Trophoblast cell (in vitro differentiated cells and primary cell): ENCODE measurements around the gene TPRX2.
A peak's percentile ranks its signal among the peaks of the same experiment; 100 is the strongest.

ENCODE experiments used
- DNase-seq, 2 donors: peaks; one replicate each; pipeline ENCODE4 v3.0.0-alpha.2; 2016
- H2AFZ ChIP-seq: 2 replicates; pipeline ENCODE4 v1.6.1; 2013; ENCODE audit warnings: low read length, moderate library complexity, mild to moderate bottlenecking; ENCODE audit not compliant: insufficient read depth, poor library complexity
- H2AK5ac ChIP-seq: 2 replicates; pipeline ENCODE4 v1.6.1; 2013; ENCODE audit warnings: mild to moderate bottlenecking, low read length
- H2BK120ac ChIP-seq: 2 replicates; pipeline ENCODE4 v1.6.1; 2013; ENCODE audit warnings: low read length, mild to moderate bottlenecking, moderate library complexity; ENCODE audit not compliant: insufficient read depth, poor library complexity
- H2BK12ac ChIP-seq: 2 replicates; pipeline ENCODE4 v1.6.1; 2013; ENCODE audit warnings: mild to moderate bottlenecking, low read length, moderate library complexity
- H2BK5ac ChIP-seq: 2 replicates; pipeline ENCODE4 v1.6.1; 2013; ENCODE audit warnings: low read length, low read depth, moderate library complexity, mild to moderate bottlenecking; ENCODE audit not compliant: poor library complexity
- H3K14ac ChIP-seq: 2 replicates; pipeline ENCODE4 v1.6.1; 2013; ENCODE audit warnings: mild to moderate bottlenecking, low read length
- H3K18ac ChIP-seq: 2 replicates; pipeline ENCODE4 v1.6.1; 2013; ENCODE audit warnings: mild to moderate bottlenecking, low read length
- H3K23ac ChIP-seq: 2 replicates; pipeline ENCODE4 v1.6.1; 2013; ENCODE audit warnings: low read length
- H3K27ac ChIP-seq: 2 replicates; pipeline ENCODE4 v1.5.1; 2013; ENCODE audit warnings: low read depth, mild to moderate bottlenecking, inconsistent platforms, low read length, moderate library complexity
- H3K27me3 ChIP-seq: 2 replicates; pipeline ENCODE4 v1.6.1; 2013; ENCODE audit warnings: inconsistent platforms, mild to moderate bottlenecking, low read length, moderate library complexity; ENCODE audit not compliant: insufficient read depth
- H3K36me3 ChIP-seq, 2 experiments: 1 replicate in 1 of 2; 2 replicates in 1 of 2; pipeline ENCODE4 v1.6.1; 2013; ENCODE audit warnings: low read length in 2 of 2, mild to moderate bottlenecking in 2 of 2, moderate library complexity in 1 of 2; ENCODE audit not compliant: insufficient read depth in 2 of 2, control insufficient read depth in 1 of 2
- H3K4ac ChIP-seq: 2 replicates; pipeline ENCODE4 v1.6.1; 2013; ENCODE audit warnings: low read depth, mild to moderate bottlenecking, low read length, moderate library complexity
- H3K4me1 ChIP-seq, 2 experiments: 1 replicate in 1 of 2; 2 replicates in 1 of 2; pipeline ENCODE4 v1.6.1; 2013; ENCODE audit warnings: low read length in 2 of 2, mild to moderate bottlenecking in 2 of 2, moderate library complexity in 1 of 2; ENCODE audit not compliant: insufficient read depth in 2 of 2, control insufficient read depth in 1 of 2
- H3K4me2 ChIP-seq: 2 replicates; pipeline ENCODE4 v1.6.1; 2013; ENCODE audit warnings: inconsistent platforms, mild to moderate bottlenecking, low read length, moderate library complexity
- H3K4me3 ChIP-seq: 2 replicates; pipeline ENCODE4 v1.5.1; 2013; ENCODE audit warnings: mild to moderate bottlenecking, low read depth, low read length, inconsistent platforms
- H3K79me1 ChIP-seq: one replicate; pipeline ENCODE4 v1.6.1; 2013; ENCODE audit warnings: low read length
- H3K79me2 ChIP-seq: 2 replicates; pipeline ENCODE4 v1.6.1; 2013; ENCODE audit warnings: low read length, mild to moderate bottlenecking; ENCODE audit not compliant: control insufficient read depth, insufficient read depth, poor library complexity
- H3K9ac ChIP-seq: 2 replicates; pipeline ENCODE4 v1.6.1; 2013; ENCODE audit warnings: mild to moderate bottlenecking, low read length
- H3K9me3 ChIP-seq: 2 replicates; pipeline ENCODE4 v1.6.1; 2013; ENCODE audit warnings: low read depth, mild to moderate bottlenecking, control low read depth, inconsistent platforms, low read length; ENCODE audit not compliant: insufficient read depth
- H4K12ac ChIP-seq: 2 replicates; pipeline ENCODE4 v1.6.1; 2013; ENCODE audit warnings: low read depth, mild to moderate bottlenecking, low read length, moderate library complexity
- H4K8ac ChIP-seq: 2 replicates; pipeline ENCODE4 v1.6.1; 2013; ENCODE audit warnings: low read depth, mild to moderate bottlenecking, low read length, moderate library complexity
- H4K91ac ChIP-seq: one replicate; pipeline ENCODE4 v1.6.1; 2013; ENCODE audit warnings: low read depth, mild to moderate bottlenecking, low read length, moderate library complexity
- WGBS: extraction: QIAGEN DNeasy Blood & Tissue Kit; methylation state at CpG from one replicate; pipeline ENCODE4 v1.1.7; 2013; ENCODE audit warnings: missing lambda C conversion rate; ENCODE audit not compliant: insufficient read length, insufficient coverage; ENCODE audit errors: extremely low coverage; 5-methylcytosine and 5-hydroxymethylcytosine counted together

TPRX2 gene

DNA sequence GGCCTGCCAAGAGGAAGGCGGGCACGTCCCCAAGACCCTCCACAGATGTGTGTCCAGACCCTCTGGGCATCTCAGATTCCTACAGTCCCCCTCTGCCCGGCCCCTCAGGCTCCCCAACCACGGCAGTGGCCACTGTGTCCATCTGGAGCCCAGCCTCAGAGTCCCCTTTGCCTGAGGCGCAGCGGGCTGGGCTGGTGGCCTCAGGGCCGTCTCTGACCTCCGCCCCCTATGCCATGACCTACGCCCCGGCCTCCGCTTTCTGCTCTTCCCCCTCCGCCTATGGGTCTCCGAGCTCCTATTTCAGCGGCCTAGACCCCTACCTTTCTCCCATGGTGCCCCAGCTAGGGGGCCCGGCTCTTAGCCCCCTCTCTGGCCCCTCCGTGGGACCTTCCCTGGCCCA lies 19.6 kb upstream of the TPRX2 start:
- no peak overlapping the region for H3K27ac ChIP-seq
- no peaks in the 10 kb centered on the region for H3K79me2 ChIP-seq
- no peaks in the 10 kb centered on the region for H3K4me1 ChIP-seq
- no peak overlapping the region for H2AK5ac ChIP-seq
- no peak overlapping the region for H3K14ac ChIP-seq
- H2BK120ac ChIP-seq = no peak overlapping the region
- H3K36me3 ChIP-seq = no peaks in the 10 kb centered on the region
- H2AFZ ChIP-seq = no peak overlapping the region
- H3K4ac ChIP-seq = no peak overlapping the region
- H3K23ac ChIP-seq = no peak overlapping the region
- H2BK12ac ChIP-seq = no peak overlapping the region
- no peaks in the 10 kb centered on the region for H3K9me3 ChIP-seq
- H4K8ac ChIP-seq = no peak overlapping the region
- H3K9ac ChIP-seq = no peak overlapping the region
- no peak overlapping the region for H4K91ac ChIP-seq
- H2BK5ac ChIP-seq = no peak overlapping the region
- no peak overlapping the region for H3K4me3 ChIP-seq
- no peaks in the 10 kb centered on the region for H3K27me3 ChIP-seq
- no CpG with 5 or more reads among the region's 16 CpGs for WGBS
- H3K79me1 ChIP-seq = no peaks in the 10 kb centered on the region
- no peak for DNase-seq
- H4K12ac ChIP-seq = no peak overlapping the region
- no peak overlapping the region for H3K18ac ChIP-seq
- H3K4me2 ChIP-seq = no peak overlapping the region

DNA sequence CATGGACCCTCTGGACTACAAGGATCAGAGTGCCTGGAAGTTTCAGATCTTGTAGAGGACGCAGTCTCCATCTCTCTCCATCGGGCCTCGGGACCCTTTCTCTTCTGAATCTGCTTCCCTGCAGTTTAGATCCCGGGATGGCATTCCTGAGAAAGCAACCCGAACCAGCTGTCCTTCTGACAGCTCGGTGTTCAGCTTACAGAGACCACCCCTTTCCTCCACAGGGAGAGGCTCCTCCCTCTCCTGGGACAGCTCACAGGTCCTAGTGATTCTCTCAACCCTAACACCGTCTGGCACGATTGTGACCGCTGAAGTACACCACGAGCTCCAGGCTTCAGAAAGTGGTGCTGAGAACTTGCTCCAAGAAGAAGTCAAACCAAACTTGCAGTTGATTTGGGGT lies 19.1 kb upstream of the TPRX2 start:
- Histone ChIP-seq H3K27ac (no peak overlapping the region), H3K9ac (no peak overlapping the region), H4K91ac (no peak overlapping the region), H3K14ac (no peak overlapping the region), H2AFZ (no peak overlapping the region), H3K4me1 (no peaks in the 10 kb centered on the region), H3K79me1 (no peaks in the 10 kb centered on the region), H3K4me2 (no peak overlapping the region), H2AK5ac (no peak overlapping the region), H3K18ac (no peak overlapping the region), H2BK5ac (no peak overlapping the region), H3K4me3 (no peak overlapping the region), H3K4ac (no peak overlapping the region), H3K27me3 (no peaks in the 10 kb centered on the region), H2BK12ac (no peak overlapping the region), H3K36me3 (no peaks in the 10 kb centered on the region), H4K8ac (no peak overlapping the region), H3K79me2 (no peaks in the 10 kb centered on the region), H3K23ac (no peak overlapping the region), H4K12ac (no peak overlapping the region), H3K9me3 (no peaks in the 10 kb centered on the region), H2BK120ac (no peak overlapping the region)
- DNase-seq = no peak
- no CpG with 5 or more reads among the region's 10 CpGs for whole genome bisulfite sequencing

DNA sequence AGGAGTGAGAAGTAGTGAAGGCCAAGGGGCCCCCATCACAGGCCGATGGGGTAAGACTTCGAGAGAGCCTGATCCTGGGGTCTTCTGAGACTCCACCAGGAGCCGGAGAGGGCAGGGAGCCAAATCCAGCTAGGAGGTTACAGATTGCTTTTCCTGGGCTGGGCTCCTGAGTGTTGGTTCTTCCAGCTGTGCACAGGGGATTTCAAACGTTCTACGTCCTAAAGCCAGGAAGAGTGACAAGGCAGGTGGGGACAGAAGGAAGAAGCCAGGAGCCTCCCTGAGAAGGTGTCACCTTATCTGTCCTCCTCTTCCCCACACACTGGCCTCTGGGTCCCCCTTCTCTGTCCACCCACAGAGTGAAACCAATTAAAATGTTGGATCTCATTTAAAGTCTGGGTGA lies 16.1 kb upstream of the TPRX2 start:
- WGBS = no CpG with 5 or more reads among the region's 5 CpGs
- H3K23ac ChIP-seq = no peak overlapping the region
- no peak overlapping the region for H2AK5ac ChIP-seq
- no peaks in the 10 kb centered on the region for H3K27me3 ChIP-seq
- H2BK12ac ChIP-seq = no peak overlapping the region
- DNase-seq = no peak
- no peaks in the 10 kb centered on the region for H3K4me1 ChIP-seq
- H3K36me3 ChIP-seq = no peaks in the 10 kb centered on the region
- no peak overlapping the region for H3K4me2 ChIP-seq
- H4K91ac ChIP-seq = no peak overlapping the region
- H2BK5ac ChIP-seq = no peak overlapping the region
- H3K18ac ChIP-seq = no peak overlapping the region
- no peak overlapping the region for H3K9ac ChIP-seq
- no peaks in the 10 kb centered on the region for H3K79me2 ChIP-seq
- no peak overlapping the region for H2AFZ ChIP-seq
- H3K4ac ChIP-seq = no peak overlapping the region
- H3K14ac ChIP-seq = no peak overlapping the region
- no peaks in the 10 kb centered on the region for H3K9me3 ChIP-seq
- H2BK120ac ChIP-seq = no peak overlapping the region
- H4K12ac ChIP-seq = no peak overlapping the region
- H3K79me1 ChIP-seq = no peaks in the 10 kb centered on the region
- no peak overlapping the region for H4K8ac ChIP-seq
- no peak overlapping the region for H3K4me3 ChIP-seq
- no peak overlapping the region for H3K27ac ChIP-seq

DNA sequence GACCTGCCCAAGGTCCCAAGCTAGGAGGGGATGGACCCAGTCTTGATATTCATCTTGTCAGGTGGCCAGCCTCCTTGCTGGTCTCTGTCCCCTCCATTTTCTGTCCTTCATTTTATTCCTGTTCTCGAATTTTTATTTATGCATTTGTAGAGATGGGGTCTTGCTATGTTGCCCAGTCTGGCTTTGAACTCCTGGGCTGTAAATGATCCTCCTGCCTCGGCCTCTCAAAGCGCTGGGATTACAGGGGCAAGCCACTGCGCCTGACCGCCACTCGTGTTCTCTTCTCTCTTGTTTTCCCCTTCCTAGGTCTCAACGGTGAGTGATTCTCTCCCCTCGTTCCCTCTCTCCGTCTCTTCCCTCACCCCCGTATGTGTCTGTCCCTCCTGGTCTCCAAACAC lies 10.6 kb upstream of the TPRX2 start:
- Histone ChIP-seq H3K14ac (no peak overlapping the region), H2BK120ac (no peak overlapping the region), H2AFZ (no peak overlapping the region), H3K9me3 (no peaks in the 10 kb centered on the region), H3K18ac (no peak overlapping the region), H3K4me3 (peak overlapping the region; percentile 18), H4K12ac (no peak overlapping the region), H3K36me3 (no peaks in the 10 kb centered on the region), H3K27me3 (no peaks in the 10 kb centered on the region), H3K4me1 (peaks cover 7% of the 10 kb centered on the region in 2 experiments), H3K79me2 (no peaks in the 10 kb centered on the region), H3K4me2 (peak overlapping the region; percentile 54), H3K9ac (no peak overlapping the region), H3K79me1 (no peaks in the 10 kb centered on the region), H3K27ac (no peak overlapping the region), H2BK5ac (no peak overlapping the region), H2BK12ac (no peak overlapping the region), H4K8ac (no peak overlapping the region), H3K4ac (no peak overlapping the region), H4K91ac (no peak overlapping the region), H2AK5ac (no peak overlapping the region), H3K23ac (no peak overlapping the region)
- no CpG with 5 or more reads among the region's 10 CpGs for WGBS
- DNase-seq = no peak
